T-helper 2 cell treated with Interferon-gamma antibody and Interleukin-4, amounts not matched to agents 100 ng/mL and 5 ng/mL, for 36 hours (primary cell): ENCODE data around the gene SRP9. TPM values are rescaled to one million over a fixed set of nuclear protein-coding genes. Genes with fewer than 3 reads are reported as not detected.
"Not testable (repeated sequence)": the region's sequence is repeated elsewhere in the genome, so short reads cannot be mapped to it uniquely, and the experiment has no call there.

ENCODE experiments used
- intact Hi-C: fragments of 100-400 bp; cut with micrococcal nuclease; formaldehyde crosslinking; loops from one replicate; pipeline ENCODE4 v1.15.1; 2023
- total RNA-seq: library from RNA; stranded (reverse); gene quantifications from 2 replicates; pipeline ENCODE4 v1.2.3, GENCODE V29; 2022

SRP9 gene
- total RNA-seq, 1 donor from 2014 or later: 238 TPM

DNA sequence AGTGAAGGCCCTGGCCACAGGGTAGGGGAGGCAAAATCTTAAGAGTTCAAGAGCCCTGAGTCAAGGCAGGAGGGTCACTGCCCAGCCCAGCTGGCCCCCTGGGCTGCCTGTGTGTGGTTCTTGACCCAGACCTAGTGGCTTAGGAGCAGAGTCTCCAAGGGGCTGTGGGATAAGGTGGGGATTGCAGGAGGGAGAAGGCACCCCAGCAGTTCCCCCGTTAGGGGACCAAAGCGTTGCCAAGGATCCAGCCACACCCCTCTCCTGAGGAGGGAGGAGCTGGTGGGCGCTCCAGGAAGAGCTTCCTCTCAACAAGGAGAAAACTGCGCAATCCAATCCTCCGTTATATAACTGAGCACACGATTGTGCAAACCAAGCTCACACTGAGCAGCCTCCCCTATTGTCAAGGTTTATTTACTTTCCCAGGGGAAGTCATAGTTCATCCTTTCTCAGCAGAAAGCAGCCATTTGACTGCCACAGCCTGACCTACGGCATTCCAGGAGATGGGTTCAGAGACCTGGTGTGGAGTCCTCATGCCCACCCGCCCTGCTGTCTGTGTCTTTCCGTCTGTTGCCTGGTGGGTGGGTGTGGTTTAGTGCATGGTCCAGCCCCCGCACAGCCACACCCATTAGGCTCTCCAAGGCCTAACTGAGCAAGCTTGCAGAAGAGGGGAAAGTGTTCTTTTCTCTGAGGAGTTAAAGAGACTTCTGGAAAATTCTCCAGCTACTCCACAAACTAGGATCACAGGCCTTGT is 35.8 kb downstream of the SRP9 start:
- intact Hi-C loops: no loop called here

DNA sequence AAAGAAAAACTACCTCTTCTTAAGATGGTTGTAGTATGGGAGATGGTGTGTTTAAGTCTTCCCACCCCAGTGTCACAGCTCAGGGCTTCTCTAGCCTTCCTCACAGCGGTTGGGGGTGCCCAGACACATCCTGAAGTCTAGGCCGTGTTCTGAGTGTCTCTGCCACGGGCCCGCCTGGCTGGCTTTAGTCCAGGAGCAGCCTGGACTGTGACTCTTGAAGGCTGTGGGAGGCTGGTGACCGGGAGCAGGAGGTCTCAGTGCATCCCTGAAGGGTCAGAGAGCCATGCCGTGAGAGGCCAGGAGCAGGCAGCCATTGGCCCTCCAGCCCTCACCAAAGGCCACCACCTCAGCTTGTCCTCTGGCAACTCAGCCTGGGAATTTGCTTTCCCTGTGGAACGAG is 36.8 kb downstream of the SRP9 start:
- intact Hi-C loops: no loop called here

DNA sequence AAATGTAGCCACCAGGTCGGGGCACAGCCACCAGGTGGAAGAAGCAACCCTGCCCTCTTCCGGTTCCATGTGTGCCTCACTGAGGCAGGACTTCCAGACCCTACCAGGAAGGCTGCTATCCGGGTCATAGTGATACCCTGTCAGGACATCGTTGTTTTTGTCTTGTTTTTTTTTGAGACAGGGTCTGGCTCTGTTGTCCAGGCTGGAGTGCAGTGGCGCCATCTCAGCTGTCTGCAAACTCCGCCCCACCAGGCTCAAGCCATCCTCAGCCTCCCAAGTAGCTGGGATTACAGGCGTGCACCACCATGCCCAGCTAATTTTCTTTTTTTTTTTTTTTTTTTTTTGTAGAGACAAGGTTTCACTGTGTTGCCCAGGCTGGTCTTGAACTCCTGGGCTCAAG is 37.5 kb downstream of the SRP9 start:
- intact Hi-C loops: not testable (repeated sequence)

DNA sequence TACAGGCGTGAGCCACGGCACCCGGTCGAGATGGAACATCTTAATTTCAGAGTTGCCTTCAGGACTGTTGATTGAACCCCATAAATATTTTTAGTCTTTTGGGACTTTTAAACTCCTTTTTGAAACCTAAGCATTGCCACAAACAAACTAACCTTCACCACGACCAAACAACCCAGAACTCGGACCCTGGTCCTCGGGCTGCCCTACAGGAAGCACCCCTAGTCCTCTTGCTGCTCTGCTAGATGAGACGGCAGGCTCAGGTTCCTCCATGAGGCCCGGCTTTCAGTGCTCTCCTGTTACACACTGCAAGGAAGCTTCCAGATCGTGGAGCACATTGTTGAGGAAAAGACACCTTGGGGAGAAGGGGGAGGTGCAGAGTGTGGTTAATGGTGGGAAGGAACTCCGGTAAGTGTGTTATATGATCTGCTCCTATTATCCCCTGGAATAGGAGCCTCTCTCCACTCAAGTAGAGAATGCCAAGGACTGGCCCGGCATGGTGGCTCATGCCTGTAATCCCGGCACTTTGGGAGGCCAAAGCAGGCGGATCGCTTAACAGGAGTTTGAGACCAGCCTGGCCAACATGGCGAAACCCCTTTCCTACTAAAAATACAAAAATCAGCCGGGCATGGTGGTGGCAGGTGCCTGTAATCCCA is 38.0 kb downstream of the SRP9 start:
- intact Hi-C loops: no loop called here

DNA sequence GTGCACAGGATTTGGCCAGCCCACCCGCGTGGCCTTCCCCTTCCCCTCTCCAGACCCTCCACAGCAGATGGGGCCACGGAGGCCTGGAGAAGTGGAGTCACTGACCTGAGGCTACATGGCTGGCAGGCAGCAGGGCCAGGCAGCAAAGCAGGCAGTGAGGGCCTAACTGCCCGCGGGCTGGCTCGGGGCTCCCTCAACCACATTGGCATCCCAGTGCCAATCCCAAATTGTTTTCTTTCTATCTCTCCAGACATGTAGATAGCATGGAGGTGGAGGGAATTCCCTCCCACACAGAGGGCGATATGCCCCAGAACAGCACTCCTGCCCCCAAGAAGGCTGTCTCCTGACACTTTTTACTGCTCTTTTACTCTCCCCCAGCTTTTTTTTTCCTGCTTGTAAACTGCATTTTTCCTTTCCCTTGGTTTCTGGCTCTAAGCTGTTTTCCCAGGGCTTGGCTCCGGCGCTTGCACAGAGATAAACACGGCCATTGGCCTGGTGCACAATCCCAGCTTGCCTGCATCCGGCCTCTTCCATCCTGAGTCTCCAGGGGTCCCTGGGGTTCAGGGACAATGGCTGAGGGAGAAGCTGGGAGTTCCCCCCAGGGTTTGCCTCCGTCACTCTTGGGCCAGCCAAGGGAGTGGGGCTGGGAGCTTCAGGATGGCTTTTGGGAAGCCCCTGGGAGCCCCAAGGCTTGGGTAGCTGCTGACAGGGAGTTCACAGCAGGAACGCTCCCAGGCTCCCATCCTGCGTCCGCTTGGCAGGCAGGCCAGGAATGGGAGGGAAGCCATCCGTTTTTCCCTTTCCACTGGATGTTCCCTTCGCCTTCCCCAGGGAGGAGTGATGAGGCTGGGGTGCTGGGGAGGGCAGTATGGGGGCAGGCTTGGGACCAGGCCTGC is 39.3 kb downstream of the SRP9 start:
- intact Hi-C loops: no loop called here

DNA sequence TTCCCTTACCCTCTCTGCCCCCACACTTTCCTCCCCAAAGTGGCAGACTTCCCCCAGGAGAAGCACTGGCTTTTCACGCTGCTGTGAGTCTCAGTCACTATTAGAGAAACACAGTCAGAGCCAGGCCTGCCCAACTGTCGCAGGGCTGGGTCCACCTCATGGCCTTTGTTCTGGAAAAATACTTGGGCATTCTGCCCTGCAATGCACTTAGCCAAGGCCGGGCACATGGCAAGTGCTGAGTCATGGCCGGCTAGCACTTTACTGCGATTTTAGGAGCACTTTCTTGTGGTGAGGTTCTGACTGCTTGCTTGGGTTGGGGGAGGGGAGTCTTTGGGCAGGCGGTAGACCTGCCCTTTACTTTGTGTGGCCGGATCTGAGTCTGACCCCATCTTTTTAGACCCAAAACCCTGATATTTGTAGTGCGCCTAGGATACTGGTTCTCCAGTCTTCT is 40.0 kb downstream of the SRP9 start:
- intact Hi-C loops: no loop called here

DNA sequence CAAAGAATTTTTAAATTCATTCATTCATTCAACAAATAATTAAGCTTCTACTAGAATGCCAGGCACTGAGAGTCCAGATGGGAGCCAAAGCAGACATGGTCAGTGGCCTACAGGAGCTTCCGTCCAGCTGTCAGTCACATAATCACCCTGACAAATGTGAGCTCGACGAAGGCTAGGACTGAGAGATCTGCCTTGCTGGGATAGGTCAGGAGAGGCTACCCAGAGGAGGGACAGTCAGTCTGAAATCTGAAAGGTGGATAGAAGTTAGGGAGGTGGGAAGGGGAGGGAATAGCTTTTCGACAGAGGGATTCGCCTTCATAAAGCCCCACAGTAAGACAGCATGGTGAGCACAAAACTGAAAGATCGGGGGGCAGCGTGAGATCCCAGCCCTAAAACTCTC is 40.6 kb downstream of the SRP9 start:
- intact Hi-C loops: no loop called here

DNA sequence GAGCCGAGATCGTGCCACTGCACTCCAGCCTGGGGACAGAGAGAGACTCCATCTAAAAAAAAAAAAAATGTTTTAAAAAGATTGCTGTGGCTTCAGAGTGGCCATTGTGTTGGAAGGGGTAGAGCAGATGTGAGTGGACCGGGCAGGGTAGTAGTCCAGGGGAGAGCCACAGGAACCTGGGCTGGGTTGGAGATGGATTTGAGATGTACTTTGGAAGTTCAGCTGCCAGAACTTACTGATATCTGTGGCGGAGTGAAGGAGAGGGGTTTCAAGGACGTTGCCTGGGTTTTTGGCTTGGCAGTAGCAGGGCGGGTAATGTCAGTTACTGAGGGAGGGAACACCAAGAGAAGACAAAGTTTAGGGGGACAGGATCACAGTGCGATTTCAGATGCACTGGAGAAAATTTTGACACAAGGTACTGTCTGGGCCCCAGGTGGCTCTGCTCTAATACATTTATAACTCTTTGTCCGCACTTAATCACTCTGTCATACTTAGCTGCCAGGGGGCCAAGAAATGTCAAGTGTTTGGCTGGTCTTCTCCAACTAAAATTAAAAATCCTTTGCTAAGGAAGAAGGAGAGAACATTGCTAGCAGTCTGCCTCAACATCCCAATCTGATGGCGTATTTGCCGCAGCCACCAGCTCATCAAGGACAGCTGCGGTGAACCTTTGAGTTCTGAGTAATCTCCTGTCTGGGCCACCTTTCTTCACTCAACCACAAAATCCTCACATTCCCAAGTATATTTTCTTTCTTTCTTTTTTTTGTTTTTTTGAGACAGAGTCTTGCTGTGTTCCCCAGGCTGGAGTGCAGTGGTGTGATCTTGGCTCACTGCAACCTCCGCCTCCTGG is 41.9 kb downstream of the SRP9 start:
- intact Hi-C loops: no loop called here

DNA sequence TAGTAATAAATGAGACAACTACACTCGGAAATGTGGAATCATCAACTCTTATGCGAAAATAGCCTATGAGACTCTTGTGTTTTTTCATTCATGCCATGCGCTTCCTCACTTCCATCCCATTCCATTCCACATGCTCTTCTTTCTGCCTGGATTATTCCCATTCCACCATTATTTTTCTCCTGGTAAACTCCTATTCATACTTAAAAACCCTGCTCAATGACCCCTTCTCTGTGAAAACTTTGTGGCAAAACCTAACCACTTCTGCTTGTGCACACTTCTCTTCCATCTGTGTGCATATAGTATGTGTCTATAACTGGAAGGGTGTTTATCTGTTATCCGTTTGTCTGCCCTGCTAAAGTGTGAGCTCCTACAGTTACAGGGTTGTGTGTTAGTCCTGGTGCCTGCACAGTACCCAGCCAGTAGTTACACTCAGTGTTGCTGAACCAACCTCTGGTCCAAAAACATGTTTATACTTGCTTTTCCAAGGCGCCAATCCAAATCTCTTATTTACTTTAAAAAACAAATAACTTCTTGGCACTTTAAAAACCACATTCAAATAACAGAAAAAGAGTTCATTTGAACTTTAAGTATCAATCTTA is 43.0 kb downstream of the SRP9 start:
- intact Hi-C loops: no loop called here

DNA sequence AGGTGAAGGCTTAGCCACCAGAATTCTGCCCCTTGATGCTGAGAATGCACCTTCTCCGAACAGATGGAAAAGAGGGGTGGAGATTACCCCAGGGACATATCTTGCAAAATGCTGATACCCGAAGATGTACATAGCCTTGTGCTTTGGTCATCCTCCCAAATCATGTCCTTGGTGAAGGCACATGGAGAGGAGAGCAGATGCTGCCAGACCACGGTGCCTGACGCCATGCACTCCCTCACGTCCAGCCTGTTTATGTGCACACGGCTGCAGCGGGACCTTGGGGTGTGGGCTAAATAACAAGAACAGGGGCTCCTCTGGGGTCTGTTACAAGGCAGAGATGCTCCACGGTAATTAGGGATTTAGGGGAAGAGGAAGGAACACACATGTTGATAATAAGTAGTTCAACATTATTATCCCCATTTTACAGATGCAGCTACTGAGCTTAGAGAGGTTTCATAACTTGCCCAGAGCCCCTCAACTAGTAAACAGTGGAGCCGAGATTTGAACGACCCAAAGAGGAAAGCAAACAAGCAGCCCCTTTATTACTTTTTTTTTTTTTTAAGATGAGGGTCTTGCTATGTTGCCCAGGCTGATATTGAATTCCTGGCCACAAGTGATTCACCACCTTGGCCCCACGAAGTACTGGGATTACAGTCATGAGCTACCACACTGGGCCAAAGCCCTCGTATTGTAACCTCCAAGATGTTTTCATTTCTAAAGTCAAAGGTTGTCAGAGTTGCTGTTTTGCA is 45.2 kb downstream of the SRP9 start:
- intact Hi-C loops: no loop called here

DNA sequence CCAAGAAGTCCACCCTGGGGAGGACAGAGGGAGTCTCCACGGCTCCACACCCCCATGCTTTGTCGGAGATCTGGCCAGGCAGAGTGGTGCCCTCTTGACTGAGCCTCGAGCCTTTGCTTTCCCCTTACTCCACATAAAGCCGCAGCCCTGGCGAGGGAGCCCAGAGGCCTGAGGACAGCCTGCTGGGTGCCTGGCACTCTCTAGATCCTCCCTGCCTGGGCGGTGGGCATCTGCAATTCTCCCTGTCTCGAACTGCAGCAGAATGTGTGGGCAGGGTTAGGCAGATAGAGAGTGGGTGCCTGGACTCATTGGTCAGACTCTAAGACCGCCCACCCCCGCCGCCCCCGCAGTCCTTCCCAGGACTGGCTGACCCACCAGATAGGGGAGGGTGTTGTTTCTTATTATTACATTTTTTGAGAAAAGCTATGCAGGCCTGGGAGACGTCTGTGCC is 46.2 kb downstream of the SRP9 start:
- intact Hi-C loops: no loop called here

DNA sequence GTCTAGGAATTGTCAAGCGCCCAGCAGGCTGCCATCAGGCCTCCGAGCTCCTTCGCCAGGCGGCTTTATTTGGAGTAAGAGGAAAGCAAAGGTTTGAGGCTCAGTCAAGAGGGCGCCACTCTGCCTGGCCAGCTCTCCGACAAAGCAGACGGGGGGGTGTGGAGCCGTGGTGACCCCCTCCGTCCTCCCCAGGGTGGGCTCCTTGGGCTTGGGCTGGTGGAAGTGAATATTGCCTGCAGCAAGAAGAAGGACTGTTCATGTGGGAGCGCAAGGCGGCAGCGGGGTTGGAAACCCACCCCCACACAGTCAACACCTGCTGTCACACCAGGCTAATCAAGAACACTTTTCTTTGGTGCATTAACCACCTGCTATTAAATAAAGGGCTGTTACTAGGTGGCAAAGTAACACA is 46.9 kb downstream of the SRP9 start:
- intact Hi-C loops: no loop called here

DNA sequence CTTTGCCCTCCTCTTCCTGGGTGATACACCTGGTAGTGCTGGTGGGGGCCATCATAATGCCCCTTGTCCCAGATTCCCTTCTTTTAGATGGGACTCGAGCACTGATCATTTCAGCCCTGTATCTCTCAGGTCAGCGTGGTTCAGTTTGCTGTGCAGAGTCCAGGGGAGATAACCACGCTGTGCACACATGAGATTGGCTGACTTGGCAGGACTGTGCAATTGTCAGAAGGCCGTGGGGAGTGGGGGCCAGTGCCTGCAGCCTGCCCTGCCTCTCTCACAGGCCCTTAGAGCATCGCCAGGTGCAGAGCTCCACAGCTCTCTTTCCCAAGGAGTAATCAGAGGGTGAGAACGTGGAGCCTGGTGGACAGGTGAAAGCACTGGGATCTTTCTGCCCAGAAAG is 47.5 kb downstream of the SRP9 start:
- intact Hi-C loops: no loop called here

DNA sequence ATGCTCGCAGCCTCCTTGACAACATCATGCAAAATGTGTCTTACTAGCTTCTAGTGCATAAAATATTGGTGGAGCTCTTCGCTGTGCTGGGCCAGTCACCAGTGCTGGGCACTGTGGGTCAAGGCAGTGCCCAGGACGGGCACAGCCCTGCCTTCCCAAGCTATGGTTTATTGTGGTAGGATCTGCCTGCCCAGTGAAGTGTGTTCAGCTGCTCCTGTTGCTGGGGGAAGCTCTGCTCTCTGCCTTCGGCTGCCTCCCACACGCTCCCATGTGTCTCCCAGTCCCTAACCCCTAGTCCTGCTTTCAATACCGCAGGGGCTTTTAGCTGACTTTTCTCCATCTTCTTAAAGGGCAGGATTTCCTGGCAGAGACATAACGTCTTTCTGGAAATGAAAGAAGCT is 48.0 kb downstream of the SRP9 start:
- intact Hi-C loops: no loop called here

DNA sequence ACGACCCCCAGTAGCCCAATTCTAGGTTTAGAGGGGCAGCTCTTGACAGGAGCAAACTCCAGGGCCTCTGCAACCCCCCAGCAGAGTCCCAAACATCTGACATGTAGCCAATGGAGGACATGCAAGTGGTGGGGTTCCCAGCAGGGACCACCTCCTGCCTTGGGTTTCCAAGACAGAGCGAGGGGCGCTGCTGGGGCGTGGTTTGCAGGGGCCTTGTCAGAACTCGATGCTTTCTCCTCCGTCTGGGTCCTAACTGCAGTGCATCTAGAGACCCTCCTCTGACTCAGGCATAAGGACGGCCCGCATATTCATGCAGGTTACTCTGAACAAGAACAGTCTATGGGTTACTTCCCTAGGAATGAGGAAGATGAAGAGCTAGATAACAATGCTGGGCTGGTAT is 49.5 kb downstream of the SRP9 start:
- intact Hi-C loops: no loop called here

DNA sequence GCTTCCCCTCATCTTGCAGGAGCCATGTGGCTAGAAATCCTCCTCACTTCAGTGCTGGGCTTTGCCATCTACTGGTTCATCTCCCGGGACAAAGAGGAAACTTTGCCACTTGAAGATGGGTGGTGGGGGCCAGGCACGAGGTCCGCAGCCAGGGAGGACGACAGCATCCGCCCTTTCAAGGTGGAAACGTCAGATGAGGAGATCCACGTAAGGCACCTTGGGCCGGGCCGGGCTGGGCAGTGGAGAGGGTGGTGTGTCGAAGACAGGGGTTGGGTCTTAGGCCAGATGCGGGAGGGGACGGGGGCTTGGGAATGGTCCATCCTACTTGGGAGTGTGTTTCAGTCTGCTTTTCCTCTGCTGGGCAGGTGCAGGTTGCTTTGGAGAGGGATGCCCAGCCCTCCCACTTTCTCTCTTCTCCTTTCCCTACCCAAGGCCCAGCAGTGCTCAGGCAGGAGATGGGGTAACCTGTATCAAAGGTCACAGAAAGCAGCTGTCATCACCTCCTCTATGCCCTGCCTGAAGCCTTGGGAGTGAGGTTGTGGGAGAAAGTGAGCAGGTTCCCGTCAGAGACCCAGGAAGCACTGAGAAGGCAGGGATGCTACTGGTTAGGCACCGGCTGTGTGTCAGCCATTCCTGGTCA is 51.2 kb downstream of the SRP9 start:
- intact Hi-C loops: no loop called here

DNA sequence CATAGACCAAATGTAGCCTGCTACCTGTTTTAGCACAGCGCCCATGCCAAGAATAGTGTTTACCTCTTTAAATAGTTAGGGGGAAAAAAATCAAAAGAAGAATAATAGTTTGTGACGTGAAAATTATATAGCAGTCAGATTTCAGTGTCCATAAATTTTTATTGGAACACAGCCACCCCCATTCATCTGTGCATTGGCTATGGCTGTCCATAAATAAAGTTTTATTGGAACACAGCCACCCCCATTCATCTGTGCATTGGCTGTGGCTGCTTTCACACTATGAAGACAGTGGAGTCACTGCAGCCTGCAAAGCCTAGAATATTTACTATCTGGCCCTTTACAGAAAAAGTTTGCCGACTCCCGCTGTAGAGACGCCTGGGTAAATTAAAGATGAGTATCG is 53.2 kb downstream of the SRP9 start:
- intact Hi-C loops: no loop called here

DNA sequence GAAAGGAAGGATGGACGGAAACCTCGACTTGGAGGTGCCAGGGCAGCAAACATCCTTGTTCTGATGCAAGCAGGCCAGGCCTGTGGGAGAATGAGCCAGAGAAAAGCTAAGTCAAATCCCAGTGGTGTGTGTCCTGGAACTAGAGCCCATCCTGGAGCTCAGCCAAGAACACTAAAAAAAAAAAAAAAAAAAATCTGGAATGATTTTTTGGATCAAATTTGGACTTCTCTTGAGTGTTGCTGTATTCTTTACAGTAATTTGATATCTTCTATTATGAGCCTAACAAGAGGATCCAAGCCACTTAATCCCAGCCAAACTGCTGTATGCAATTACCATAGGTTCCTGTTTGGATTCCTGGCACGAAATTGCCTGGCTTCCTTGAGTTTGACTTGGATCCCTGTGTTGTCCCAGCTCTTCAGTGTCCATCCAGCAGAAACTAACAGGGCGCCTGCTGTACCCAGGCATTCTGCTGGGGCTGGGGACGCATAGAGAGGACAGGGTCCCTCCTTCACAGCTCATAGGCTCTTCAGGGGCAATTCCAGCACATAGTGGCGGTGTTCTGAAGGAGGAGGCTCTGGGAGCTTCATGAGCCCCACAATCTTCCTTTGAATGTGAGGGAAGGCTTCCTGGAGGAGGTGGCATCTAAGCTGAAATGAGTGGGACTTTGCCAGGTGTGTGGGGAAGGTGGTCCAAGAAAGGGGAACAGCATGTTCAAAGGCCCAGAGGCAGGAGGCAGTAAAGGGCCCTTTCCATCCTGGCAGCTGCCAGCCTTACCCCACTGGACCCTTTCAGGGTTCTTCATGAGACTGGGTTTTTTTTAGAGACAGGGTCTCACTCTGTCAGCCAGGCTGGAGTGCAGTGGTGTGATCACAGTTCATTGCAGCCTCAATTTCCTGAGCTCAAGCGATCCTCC is 57.0 kb downstream of the SRP9 start:
- intact Hi-C loops: no loop called here
